NT2/D1 (cell line): ENCODE data around the gene TNNC2.

Experiments used
- DNase-seq: peaks from one replicate; pipeline ENCODE4 v3.0.0-alpha.2; 2011; ENCODE audit warnings: low read depth, low spot score
- H3K27me3 ChIP-seq: 2 replicates; pipeline ENCODE4 v1.6.0; 2011; ENCODE audit warnings: mild to moderate bottlenecking; ENCODE audit not compliant: insufficient read length, insufficient read depth
- H3K36me3 ChIP-seq: 2 replicates; pipeline ENCODE4 v1.6.1; 2011; ENCODE audit warnings: mild to moderate bottlenecking, low read length, mixed read lengths; ENCODE audit not compliant: insufficient read depth, insufficient read length
- H3K4me1 ChIP-seq: 2 replicates; pipeline ENCODE4 v1.5.1; 2011; ENCODE audit not compliant: insufficient read depth, insufficient read length
- H3K4me3 ChIP-seq: 2 replicates; pipeline ENCODE4 v1.5.1; 2011; ENCODE audit warnings: low read depth; ENCODE audit not compliant: insufficient read length
- H3K9ac ChIP-seq: 2 replicates; pipeline ENCODE4 v1.6.0; 2011; ENCODE audit warnings: low read depth; ENCODE audit not compliant: insufficient read length
- H3K9me3 ChIP-seq: 2 replicates; pipeline ENCODE4 v1.5.1; 2011; ENCODE audit warnings: mild to moderate bottlenecking, low read length; ENCODE audit not compliant: insufficient read depth
- SUZ12 ChIP-seq: IDR thresholded peaks from 2 replicates; pipeline ENCODE4 v1.6.1; 2011; ENCODE audit not compliant: insufficient read length, insufficient read depth; ENCODE audit errors: extremely low read depth
- YY1 ChIP-seq: IDR thresholded peaks from 2 replicates; pipeline ENCODE4 v1.6.1; 2011; ENCODE audit not compliant: insufficient read length, insufficient read depth
- ZNF274 ChIP-seq: IDR thresholded peaks from 2 replicates; pipeline ENCODE4 v1.6.1; 2011; ENCODE audit warnings: mild to moderate bottlenecking, low read depth, low read length

The TNNC2 gene

DNA sequence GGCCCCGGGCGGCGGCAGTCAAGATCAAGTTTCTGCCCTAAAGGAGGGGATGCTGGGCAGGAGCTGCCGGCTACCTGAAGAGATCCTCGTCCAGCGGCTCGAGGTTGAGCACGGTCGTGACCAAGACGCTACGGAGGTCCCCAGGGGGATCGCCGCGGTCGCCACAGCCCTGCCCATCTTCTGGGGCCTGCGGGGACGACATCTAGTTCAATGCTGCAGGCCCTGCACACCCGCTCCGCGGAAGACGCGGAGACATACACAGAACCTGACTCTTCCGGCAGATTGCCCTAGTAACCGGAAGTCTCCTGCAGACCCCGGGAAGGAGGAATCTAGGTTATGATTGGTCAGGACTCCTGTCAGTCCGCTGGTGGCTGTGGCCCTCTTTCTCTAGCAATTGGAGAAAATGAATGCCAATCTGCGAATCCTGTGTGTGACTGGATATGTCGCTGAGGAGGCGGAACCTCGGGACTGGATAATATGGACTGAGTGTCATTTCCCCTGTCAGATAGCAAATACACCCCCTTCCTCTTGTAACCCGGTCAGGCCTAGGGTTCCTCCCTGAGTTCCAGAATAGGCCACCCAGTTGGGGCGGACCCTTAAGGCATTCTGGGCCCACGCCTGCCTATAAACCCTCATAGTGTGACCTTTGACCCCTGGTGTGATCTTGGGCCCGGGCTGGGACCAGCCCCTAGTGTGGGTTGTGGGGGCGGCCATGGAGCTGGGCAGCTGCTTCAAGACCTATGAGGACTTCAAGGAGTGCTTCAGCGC, 30.2 kb upstream of the TNNC2 start, which contains the start of the genes ACOT8 and ZSWIM3:
Gene ACOT8 (minus strand): TSS at position 279 of the 768 bp plus-strand sequence. CDS start 77 bp downstream, at position 202.
Gene ZSWIM3 (plus strand): TSS at position 501 of the 768 bp plus-strand sequence. CDS start 212 bp downstream, at position 713.
- H3K9ac ChIP-seq, result peak within 1 kb of the TSS; percentile 91
- H3K4me3 ChIP-seq, result peak within 1 kb of the TSS; percentile 85
- H3K36me3 ChIP-seq, result peaks cover 18% of the 10 kb centered on the region
- H3K9me3 ChIP-seq, result no peaks in the 10 kb centered on the region
- H3K27me3 ChIP-seq, result no peaks in the 10 kb centered on the region
- peaks cover 12% of the 10 kb centered on the region for H3K4me1 ChIP-seq
- peak; percentile 100 for DNase-seq
- TF ChIP-seq ZNF274, result no peak

DNA sequence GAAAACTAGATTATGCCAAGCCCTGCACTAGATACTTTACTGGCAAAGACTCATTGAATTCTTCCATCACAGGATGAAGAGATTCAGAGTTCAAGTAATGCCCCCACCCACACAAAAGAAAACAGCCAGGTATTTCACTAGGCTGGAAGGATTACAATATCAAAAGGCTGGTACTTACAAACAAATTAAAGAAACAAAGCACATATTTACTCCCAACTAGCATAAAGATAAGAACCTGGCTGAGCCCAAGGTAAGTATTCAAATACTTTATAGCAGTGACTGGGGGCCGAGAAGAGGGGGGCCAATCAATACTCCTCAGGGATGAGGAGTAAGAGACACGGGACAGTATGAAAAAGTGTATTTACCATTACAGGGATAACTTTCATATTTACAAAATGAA, 26.4 kb upstream of the TNNC2 start:
- H3K36me3 ChIP-seq, result peaks cover 21% of the 10 kb centered on the region
- H3K9ac ChIP-seq, result no peak overlapping the region
- TF ChIP-seq ZNF274 (no peak), SUZ12 (no peak), YY1 (no peak)
- H3K27me3 ChIP-seq, result no peaks in the 10 kb centered on the region
- H3K4me3 ChIP-seq, result no peak overlapping the region
- DNase-seq, result no peak
- peaks cover 10% of the 10 kb centered on the region for H3K4me1 ChIP-seq
- no peaks in the 10 kb centered on the region for H3K9me3 ChIP-seq

DNA sequence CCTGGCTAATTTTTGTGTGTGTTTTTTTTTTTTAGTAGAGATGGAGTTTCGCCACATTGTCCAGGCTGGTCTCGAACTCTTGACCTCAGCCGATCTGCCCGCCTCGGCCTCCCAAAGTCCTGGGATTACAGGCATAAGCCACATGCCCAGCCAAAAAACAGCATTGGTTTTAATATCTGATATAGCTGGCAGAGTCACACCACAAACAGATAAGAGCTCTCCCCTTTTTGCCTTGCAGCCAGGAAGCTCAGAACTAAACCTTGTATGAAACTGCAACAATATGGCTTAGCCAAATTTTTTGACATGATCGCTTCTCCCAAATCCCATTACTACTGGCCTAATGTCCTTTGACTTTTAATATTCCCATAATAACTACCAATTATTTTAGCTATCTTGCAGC, 25.2 kb upstream of the TNNC2 start:
- no peak for DNase-seq
- Histone ChIP-seq H3K4me1 (peaks cover 9% of the 10 kb centered on the region), H3K36me3 (peaks cover 28% of the 10 kb centered on the region), H3K9ac (no peak overlapping the region), H3K4me3 (no peak overlapping the region), H3K9me3 (no peaks in the 10 kb centered on the region), H3K27me3 (no peaks in the 10 kb centered on the region)
- TF ChIP-seq ZNF274 (no peak), SUZ12 (no peak), YY1 (no peak)

DNA sequence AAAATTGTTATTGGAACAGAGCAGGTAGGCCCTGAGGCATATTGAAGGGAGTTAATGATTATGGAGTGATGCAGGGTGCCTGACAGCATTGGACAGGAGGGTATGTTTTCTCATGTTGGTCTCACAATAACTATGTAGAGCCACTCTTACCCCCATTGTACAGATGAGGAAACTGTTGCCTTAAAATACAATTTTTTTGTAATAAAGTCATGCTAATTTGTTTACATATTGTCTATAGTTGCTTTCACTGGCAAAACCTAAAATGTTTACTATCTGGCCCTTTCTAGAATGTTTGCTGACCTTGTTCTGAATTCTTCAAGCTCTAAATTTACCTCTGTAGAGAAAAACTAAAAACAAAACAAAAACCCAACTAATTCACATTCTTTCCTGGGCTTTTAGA, 24.4 kb upstream of the TNNC2 start:
- DNase-seq, result no peak
- H3K4me1 ChIP-seq, result peaks cover 9% of the 10 kb centered on the region
- peaks cover 34% of the 10 kb centered on the region for H3K36me3 ChIP-seq
- no peaks in the 10 kb centered on the region for H3K9me3 ChIP-seq
- TF ChIP-seq SUZ12, result no peak
- no peak for TF ChIP-seq ZNF274
- H3K27me3 ChIP-seq, result no peaks in the 10 kb centered on the region
- no peak overlapping the region for H3K4me3 ChIP-seq
- no peak overlapping the region for H3K9ac ChIP-seq

DNA sequence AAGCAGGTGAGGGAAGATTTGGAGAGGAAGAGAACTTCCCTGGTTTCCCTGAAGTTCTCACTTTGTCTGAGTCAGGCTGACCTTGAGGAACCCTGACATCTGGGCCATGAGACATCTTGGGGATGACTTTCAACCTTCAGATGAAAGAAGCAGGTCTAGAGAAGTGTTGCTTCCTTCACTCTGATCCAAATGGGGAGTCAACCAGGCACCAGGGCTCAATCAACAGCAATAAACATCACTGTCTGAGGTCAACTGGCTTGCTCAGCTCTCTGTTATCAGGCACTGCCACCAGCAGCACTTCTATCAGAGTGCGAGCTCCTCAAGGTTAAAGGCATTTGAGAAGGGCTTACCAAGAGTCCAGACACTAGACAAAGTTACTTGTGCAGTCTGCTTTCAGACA, 23.8 kb upstream of the TNNC2 start:
- DNase-seq, result no peak
- Histone ChIP-seq H3K9me3 (no peaks in the 10 kb centered on the region), H3K27me3 (no peaks in the 10 kb centered on the region), H3K4me3 (no peak overlapping the region), H3K9ac (no peak overlapping the region), H3K4me1 (peaks cover 9% of the 10 kb centered on the region), H3K36me3 (peaks cover 38% of the 10 kb centered on the region)
- TF ChIP-seq SUZ12 (no peak), ZNF274 (no peak), YY1 (no peak)

DNA sequence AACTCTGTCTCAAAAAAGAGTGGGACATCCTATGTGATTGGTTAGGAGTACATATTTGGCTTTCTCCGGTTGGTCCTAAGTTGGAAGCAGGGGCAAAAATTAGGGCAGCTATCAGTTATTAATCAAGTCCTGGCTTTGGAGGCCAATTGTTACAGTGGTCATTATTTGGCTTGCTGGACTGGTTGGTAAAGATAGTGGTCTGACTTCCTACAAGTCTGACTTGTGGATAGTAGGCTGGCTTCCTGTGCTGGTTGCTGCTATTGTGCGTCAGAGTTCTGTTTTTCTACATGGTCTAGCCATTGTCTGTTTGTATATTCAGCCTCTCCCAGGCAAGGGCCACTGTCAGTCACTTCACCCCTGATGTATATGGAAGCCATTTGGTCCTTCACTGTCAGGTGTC, 23.1 kb upstream of the TNNC2 start:
- no peak for TF ChIP-seq ZNF274
- TF ChIP-seq YY1, result no peak
- no peak for TF ChIP-seq SUZ12
- H3K4me3 ChIP-seq, result no peak overlapping the region
- DNase-seq, result no peak
- H3K9ac ChIP-seq, result no peak overlapping the region
- H3K9me3 ChIP-seq, result no peaks in the 10 kb centered on the region
- no peaks in the 10 kb centered on the region for H3K27me3 ChIP-seq
- H3K36me3 ChIP-seq, result peaks cover 34% of the 10 kb centered on the region
- peaks cover 9% of the 10 kb centered on the region for H3K4me1 ChIP-seq

DNA sequence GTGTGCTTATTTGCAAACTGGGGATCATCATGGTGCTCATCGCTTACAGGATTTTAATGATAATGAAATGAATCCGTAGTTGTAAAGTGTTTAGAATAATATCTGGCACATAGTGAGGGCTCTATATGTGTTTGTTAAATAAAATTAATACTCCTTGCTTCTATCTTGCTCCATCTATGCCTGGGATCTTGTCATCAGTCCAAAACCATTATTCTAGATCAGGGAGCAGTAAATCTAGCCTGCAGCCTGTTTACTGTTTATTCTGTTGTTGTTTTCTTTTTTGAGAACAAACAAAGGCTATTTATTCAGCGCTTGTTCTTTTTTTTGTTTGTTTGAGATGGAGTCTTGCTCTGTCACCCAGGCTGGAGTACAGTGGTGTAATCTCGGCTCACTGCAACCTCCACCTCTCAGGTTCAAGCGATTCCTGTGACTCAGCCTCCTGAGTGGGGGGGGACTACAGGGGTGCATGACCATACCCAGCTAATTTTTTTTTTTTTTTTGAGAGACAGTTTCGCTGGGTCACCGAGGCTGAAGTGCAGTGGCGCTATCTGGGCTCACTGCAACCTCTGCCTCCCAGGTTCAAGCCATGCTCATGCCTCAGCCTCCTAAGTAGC, 22.0 kb upstream of the TNNC2 start:
- Histone ChIP-seq H3K4me1 (no peaks in the 10 kb centered on the region), H3K4me3 (no peak overlapping the region), H3K9me3 (no peaks in the 10 kb centered on the region), H3K27me3 (no peaks in the 10 kb centered on the region), H3K9ac (no peak overlapping the region), H3K36me3 (peaks cover 29% of the 10 kb centered on the region)
- no peak for TF ChIP-seq YY1
- no peak for TF ChIP-seq SUZ12
- TF ChIP-seq ZNF274, result no peak
- DNase-seq, result no peak
